K562 (cell line): ENCODE measurements around the gene PRKCE. TPM values are rescaled to one million over a fixed set of nuclear protein-coding genes. Genes with fewer than 3 reads are reported as not detected.

ENCODE experiments used
- ATAC-seq: fragments of 200-7000 bp; cut with Tn5 transposase; 3 replicates; pipeline ENCODE4 v1.9.1; 2020; ENCODE audit warnings: moderate library complexity
- BruUV-seq: library from RNA; stranded (reverse); fragments of 400-500 nt; replicated peaks from 2 replicates; lab custom pipeline; 2021; lab: Mats Ljungman, UMichigan
- CTCF ChIA-PET: fragments of 300-600 bp; formaldehyde crosslinking; extraction: SDS; loops from one replicate; lab custom pipeline; 2021; ENCODE audit warnings: low intra/inter-chr PET ratio; lab: Yijun Ruan, JAX
- POLR2A ChIA-PET: fragments of 300-600, 350-650 bp; sonication (Branson Sonifier 250); formaldehyde crosslinking; extraction: SDS; loops from one replicate; lab custom pipeline; 2021; ENCODE audit warnings: antibody characterized with exemption, inconsistent platforms; lab: Yijun Ruan, JAX
- DNase-seq, 4 experiments: peaks; one replicate each; pipeline versions ENCODE4 v3.0.0 to v3.0.0-alpha.2; 2011 to 2018; ENCODE audit warnings: low spot score in 3 of 4, mixed read lengths in 3 of 4; ENCODE audit errors: extremely low read depth in 1 of 4
- FAIRE-seq: peaks from 2 replicates; lab custom pipeline; 2011; peaks lifted over from hg19 to GRCh38; lab: Jason Lieb, UNC
- H2AFZ ChIP-seq: 2 replicates; pipeline ENCODE4 v1.6.0; 2011; ENCODE audit warnings: low read depth, low read length, control low read depth, inconsistent platforms
- H3K27ac ChIP-seq: fragments of 200-600 bp; 3 replicates; pipeline ENCODE4 v1.8.0; 2011; ENCODE audit warnings: low read depth, mild to moderate bottlenecking, control low read depth, inconsistent platforms, low read length, moderate library complexity, mixed read lengths; ENCODE audit errors: extremely low read depth
- H3K27me3 ChIP-seq, 2 experiments: fragments of 300-600 bp in 1 of 2; 2 replicates in 1 of 2; 3 replicates in 1 of 2; pipeline versions ENCODE4 v1.6.0 to v1.8.0; 2011; ENCODE audit warnings: inconsistent platforms in 2 of 2, low read length in 2 of 2, mild to moderate bottlenecking in 1 of 2, mixed read lengths in 1 of 2, moderate library complexity in 1 of 2; ENCODE audit not compliant: control insufficient read depth in 2 of 2, insufficient read depth in 2 of 2
- H3K36me3 ChIP-seq: fragments of 300-600 bp; 3 replicates; pipeline ENCODE4 v1.8.0; 2011; ENCODE audit warnings: mild to moderate bottlenecking, low read length, inconsistent platforms; ENCODE audit not compliant: control insufficient read depth, insufficient read depth
- H3K4me1 ChIP-seq, 2 experiments: fragments of 200-600 bp in 1 of 2; replicated peaks in 1 of 2; 2 replicates in 1 of 2; 3 replicates in 1 of 2; pipeline versions ENCODE4 v1.5.1 to v1.8.0; 2011; ENCODE audit warnings: inconsistent platforms in 2 of 2, low read length in 2 of 2, mild to moderate bottlenecking in 1 of 2, mixed read lengths in 1 of 2, moderate library complexity in 1 of 2; ENCODE audit not compliant: control insufficient read depth in 2 of 2, insufficient read depth in 2 of 2
- H3K4me2 ChIP-seq: 2 replicates; pipeline ENCODE4 v1.6.1; 2011; ENCODE audit warnings: low read length, control low read depth, inconsistent platforms, mixed read lengths; ENCODE audit not compliant: insufficient read depth
- H3K4me3 ChIP-seq: fragments of 200-600 bp; sonication (generic), shearing (Covaris generic); 2 replicates; pipeline ENCODE4 v1.5.1; 2016; ENCODE audit warnings: control low read depth, inconsistent platforms
- H3K79me2 ChIP-seq: fragments of 200-600 bp; 3 replicates; pipeline ENCODE4 v1.8.0; 2011; ENCODE audit warnings: low read length, inconsistent platforms; ENCODE audit not compliant: control insufficient read depth, insufficient read depth
- H3K9ac ChIP-seq, 2 experiments: 2 replicates each; pipeline versions ENCODE4 v1.6.0 to v1.6.1; 2011; ENCODE audit warnings: low read depth in 2 of 2, low read length in 2 of 2, control low read depth in 1 of 2, inconsistent platforms in 1 of 2, mild to moderate bottlenecking in 1 of 2, mixed read lengths in 1 of 2; ENCODE audit not compliant: insufficient read depth in 1 of 2
- H3K9me1 ChIP-seq: one replicate; pipeline ENCODE4 v1.6.0; 2011; ENCODE audit warnings: inconsistent platforms, mild to moderate bottlenecking, low read length, moderate library complexity; ENCODE audit not compliant: control insufficient read depth, insufficient read depth
- H3K9me3 ChIP-seq: replicated peaks from 2 replicates; pipeline ENCODE4 v1.5.1; 2011; ENCODE audit warnings: low read depth, low read length, inconsistent platforms; ENCODE audit not compliant: control insufficient read depth, insufficient read depth
- H4K20me1 ChIP-seq: replicated peaks from 2 replicates; pipeline ENCODE4 v1.6.1; 2011; ENCODE audit warnings: low read length, inconsistent platforms, mixed read lengths; ENCODE audit not compliant: control insufficient read depth, insufficient read depth
- BCL6 ChIP-seq: fragments of 250-450 bp; sonication (Bioruptor Pico); IDR thresholded peaks from 2 replicates; pipeline ENCODE4 v1.4.0; 2020
- CBFA2T3 ChIP-seq: fragments of 450-650 bp; IDR thresholded peaks from 2 replicates; pipeline ENCODE4 v1.6.1; 2017
- CBX5 ChIP-seq: IDR thresholded peaks from 2 replicates; pipeline ENCODE4 v1.6.1; 2014; ENCODE audit warnings: low read depth, borderline replicate concordance
- CEBPG ChIP-seq, 3 experiments: fragments of 200-800 bp in 1 of 3; sonication (Bioruptor generic) in 1 of 3; sonication (generic) in 1 of 3; formaldehyde crosslinking in 1 of 3; IDR thresholded peaks in 2 of 3; conservative IDR thresholded peaks in 1 of 3; 2 replicates each; pipeline versions ENCODE4 v1.6.1 to v1.8.0; 2016 to 2022; ENCODE audit warnings: missing compliant biosample characterization in 2 of 3, missing genetic modification characterization in 2 of 3, mild to moderate bottlenecking in 1 of 3, missing genetic modification reagents in 1 of 3
- EP300 ChIP-seq: IDR thresholded peaks from 2 replicates; pipeline ENCODE4 v1.6.1; 2012; ENCODE audit warnings: low read length, improper control_type of control experiment
- PHTF2 ChIP-seq: fragments of 250-450 bp; sonication (Bioruptor Pico); IDR thresholded peaks from 2 replicates; pipeline ENCODE4 v1.5.0; 2021; ENCODE audit warnings: mild to moderate bottlenecking
- RBM14 ChIP-seq: fragments of 200-400 bp; formaldehyde crosslinking; IDR thresholded peaks from 2 replicates; pipeline ENCODE4 v1.6.1; 2018; ENCODE audit warnings: low read depth, mild to moderate bottlenecking, low read length, moderate library complexity, borderline replicate concordance; ENCODE audit not compliant: insufficient read depth
- SIX5 ChIP-seq, 2 experiments: IDR thresholded peaks; 2 replicates each; pipeline ENCODE4 v1.6.1; 2011; ENCODE audit warnings: low read length in 2 of 2, borderline replicate concordance in 1 of 2, low read depth in 1 of 2, mild to moderate bottlenecking in 1 of 2, moderate library complexity in 1 of 2; ENCODE audit not compliant: insufficient read depth in 1 of 2
- SRSF3 ChIP-seq: fragments of 200-400 bp; formaldehyde crosslinking; IDR thresholded peaks from 2 replicates; pipeline ENCODE4 v1.6.1; 2016; ENCODE audit warnings: mild to moderate bottlenecking, low read length, moderate library complexity; ENCODE audit not compliant: insufficient read depth
- THRAP3 ChIP-seq: fragments of 450-650 bp; IDR thresholded peaks from 2 replicates; pipeline ENCODE4 v1.6.1; 2016; ENCODE audit warnings: mild to moderate bottlenecking, inconsistent platforms, borderline replicate concordance
- ZNF165 ChIP-seq: fragments of 250-450 bp; sonication (Bioruptor Pico); IDR thresholded peaks from 2 replicates; pipeline ENCODE4 v1.4.0; 2020; ENCODE audit warnings: borderline replicate concordance
- WGBS: fragments of 100-300 bp; shearing (Covaris generic); methylation state at CpG from one replicate; pipeline ENCODE4 v1.1.6; 2016; ENCODE audit warnings: low coverage, mixed read lengths; ENCODE audit not compliant: insufficient coverage; ENCODE audit errors: missing lambda C conversion rate; 5-methylcytosine and 5-hydroxymethylcytosine counted together
- in situ Hi-C: fragments of 300-500 bp; cut with MboI; formaldehyde crosslinking; loops from 4 replicates; pipeline ENCODE4 v1.15.0; 2018; ENCODE audit warnings: inconsistent platforms, mixed read lengths
- intact Hi-C: fragments of 100-400 bp; cut with micrococcal nuclease; formaldehyde crosslinking; loops from 2 replicates; pipeline ENCODE4 v1.14.2; 2022
- polyA plus RNA-seq, 8 experiments: library from polyadenylated mRNA; depleted of rRNA in 4 of 8; stranded (reverse) in 5 of 8; unstranded in 3 of 8; fragments of >200 nt; fragmentation: Nextera tagmentation in 2 of 8; fragmentation: Illumina TruSeq in 1 of 8; extraction: Ambion mirVana in 2 of 8; extraction: Trizol in 1 of 8; gene quantifications; 2 replicates each; pipeline versions ENCODE4 v1.2.1 to v1.2.3, GENCODE V29; 2011 to 2014; ENCODE audit warnings: inconsistent platforms in 1 of 8, missing spikeins in 1 of 8
- total RNA-seq, 7 experiments: library from RNA; depleted of rRNA in 6 of 7; stranded (reverse); fragments of >200 nt in 6 of 7; fragmentation: Illumina TruSeq in 2 of 7; extraction: Trizol in 2 of 7; gene quantifications; 2 replicates each; pipeline versions ENCODE4 v1.2.1 to v1.2.3, GENCODE V29; 2011 to 2021; ENCODE audit warnings: low replicate concordance in 1 of 7
- TF ChIP-seq, protein P1 (sequence below): fragments of 450-650 bp; conservative IDR thresholded peaks from 2 replicates; pipeline ENCODE4 v1.6.1; 2016; ENCODE audit warnings: missing genetic modification characterization, low read depth, mild to moderate bottlenecking, control low read depth, missing compliant biosample characterization
- TF ChIP-seq, protein P2 (sequence below): sonication (generic); formaldehyde crosslinking; IDR thresholded peaks from 2 replicates; pipeline ENCODE4 v1.8.1; 2023; ENCODE audit warnings: mild to moderate bottlenecking, missing genetic modification reagents

Gene PRKCE
- total and polyA plus RNA-seq, 9 of the 15 experiments (the other 6 are each of a cell fraction or from before 2014, with no cell fraction given), result 0.06 to 1.0 (median 0.22) TPM; not detected in 1

DNA sequence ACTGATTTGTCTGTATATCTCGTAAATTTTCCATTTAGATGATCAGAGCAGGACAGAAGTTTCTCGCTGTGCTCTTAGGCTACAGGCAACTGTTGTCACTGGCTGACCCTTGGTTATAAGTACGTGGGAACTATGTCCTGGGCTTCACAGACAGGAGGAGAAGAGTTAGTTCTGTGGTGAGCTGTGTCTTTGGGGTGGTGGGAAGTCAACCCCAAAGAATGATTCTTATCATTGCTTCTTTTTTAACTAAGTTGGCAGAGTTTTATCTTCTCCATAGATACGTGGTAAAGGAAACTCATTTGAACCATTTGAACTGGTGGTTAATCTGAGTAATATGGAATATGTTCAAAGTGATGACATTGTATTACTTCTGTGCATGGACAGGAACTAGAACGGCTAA, 415.1 kb downstream of the PRKCE start (continued):
- no peak for TF ChIP-seq SIX5 (IDR thresholded peaks at IDR 0.05; ENCODE audit: borderline replicate concordance in 1 of 2, insufficient read depth in 1 of 2, low read depth in 1 of 2, low read length in 2 of 2)
- no peak for TF ChIP-seq ZNF165
- TF ChIP-seq, protein P1, sequence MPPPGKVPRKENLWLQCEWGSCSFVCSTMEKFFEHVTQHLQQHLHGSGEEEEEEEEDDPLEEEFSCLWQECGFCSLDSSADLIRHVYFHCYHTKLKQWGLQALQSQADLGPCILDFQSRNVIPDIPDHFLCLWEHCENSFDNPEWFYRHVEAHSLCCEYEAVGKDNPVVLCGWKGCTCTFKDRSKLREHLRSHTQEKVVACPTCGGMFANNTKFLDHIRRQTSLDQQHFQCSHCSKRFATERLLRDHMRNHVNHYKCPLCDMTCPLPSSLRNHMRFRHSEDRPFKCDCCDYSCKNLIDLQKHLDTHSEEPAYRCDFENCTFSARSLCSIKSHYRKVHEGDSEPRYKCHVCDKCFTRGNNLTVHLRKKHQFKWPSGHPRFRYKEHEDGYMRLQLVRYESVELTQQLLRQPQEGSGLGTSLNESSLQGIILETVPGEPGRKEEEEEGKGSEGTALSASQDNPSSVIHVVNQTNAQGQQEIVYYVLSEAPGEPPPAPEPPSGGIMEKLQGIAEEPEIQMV (tag), result no peak
- TF ChIP-seq, all 486 proteins: peak for 0

DNA sequence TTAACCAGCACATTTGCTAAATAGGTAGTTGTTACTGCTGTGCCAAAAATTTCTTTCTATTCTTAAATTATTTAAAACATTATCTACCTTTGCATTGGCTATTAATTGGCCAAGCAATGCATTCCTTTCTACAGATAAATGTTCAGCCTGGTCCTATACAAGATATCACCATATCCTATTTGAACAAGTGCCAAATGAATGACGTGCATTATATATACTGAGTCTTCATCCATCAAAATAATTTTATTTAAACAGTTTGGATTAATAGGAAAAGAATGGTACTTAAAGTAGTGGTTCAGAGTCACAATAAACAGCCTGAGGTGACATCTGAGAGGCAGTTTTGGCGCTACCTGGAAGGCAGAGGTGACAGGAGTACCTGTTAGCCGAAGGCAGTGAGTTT, 415.6 kb downstream of the PRKCE start:
- no peaks in the 10 kb centered on the region for H3K79me2 ChIP-seq
- H3K4me1 ChIP-seq, result no peaks in the 10 kb centered on the region; a peak in 1 of 5 replicates
- H3K27me3 ChIP-seq, result peaks cover 2 to 7% of the 10 kb centered on the region in 2 experiments
- DNase-seq (no peak), ATAC-seq (no peak), FAIRE-seq (no peak)
- BruUV-seq, result no TSS peak
- ChIA-PET POLR2A (no interaction called here), CTCF (no interaction called here)
- no peaks in the 10 kb centered on the region; the same call in 1 of the 2 replicates for H4K20me1 ChIP-seq
- no peaks in the 10 kb centered on the region for H3K36me3 ChIP-seq
- in situ Hi-C loops (no loop called here), intact Hi-C loops (no loop called here)
- H3K9me1 ChIP-seq, result no peaks in the 10 kb centered on the region
- no peak overlapping the region for H3K9ac ChIP-seq
- TF ChIP-seq PHTF2 (CRISPR knock-in tag), result no peak
- no peak for TF ChIP-seq RBM14
- no peak for TF ChIP-seq SRSF3
- no peak for TF ChIP-seq THRAP3
- no peak for TF ChIP-seq CBFA2T3
- TF ChIP-seq BCL6 (CRISPR knock-in tag), result no peak
- TF ChIP-seq CBX5, result no peak
- TF ChIP-seq EP300, result no peak
- no peak for TF ChIP-seq CEBPG (CRISPR knock-in tag; IDR thresholded peaks at IDR 0.05)
- TF ChIP-seq CEBPG (tag; conservative IDR thresholded peaks at IDR 0.05 in 1 of 2, IDR thresholded peaks at IDR 0.05 in 1 of 2), result no peak
- TF ChIP-seq, protein P2, sequence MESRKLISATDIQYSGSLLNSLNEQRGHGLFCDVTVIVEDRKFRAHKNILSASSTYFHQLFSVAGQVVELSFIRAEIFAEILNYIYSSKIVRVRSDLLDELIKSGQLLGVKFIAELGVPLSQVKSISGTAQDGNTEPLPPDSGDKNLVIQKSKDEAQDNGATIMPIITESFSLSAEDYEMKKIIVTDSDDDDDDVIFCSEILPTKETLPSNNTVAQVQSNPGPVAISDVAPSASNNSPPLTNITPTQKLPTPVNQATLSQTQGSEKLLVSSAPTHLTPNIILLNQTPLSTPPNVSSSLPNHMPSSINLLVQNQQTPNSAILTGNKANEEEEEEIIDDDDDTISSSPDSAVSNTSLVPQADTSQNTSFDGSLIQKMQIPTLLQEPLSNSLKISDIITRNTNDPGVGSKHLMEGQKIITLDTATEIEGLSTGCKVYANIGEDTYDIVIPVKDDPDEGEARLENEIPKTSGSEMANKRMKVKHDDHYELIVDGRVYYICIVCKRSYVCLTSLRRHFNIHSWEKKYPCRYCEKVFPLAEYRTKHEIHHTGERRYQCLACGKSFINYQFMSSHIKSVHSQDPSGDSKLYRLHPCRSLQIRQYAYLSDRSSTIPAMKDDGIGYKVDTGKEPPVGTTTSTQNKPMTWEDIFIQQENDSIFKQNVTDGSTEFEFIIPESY (CRISPR knock-in tag), result no peak
- no peak overlapping the region for H3K27ac ChIP-seq
- H2AFZ ChIP-seq, result no peak overlapping the region
- H3K4me2 ChIP-seq, result no peak overlapping the region
- no peak overlapping the region for H3K4me3 ChIP-seq
- 37% methylated on average over 3 of the region's 3 CpGs for WGBS
- no peaks in the 10 kb centered on the region for H3K9me3 ChIP-seq
